Bronchial epithelial cell (primary cell): ENCODE measurements around the gene ELP4. TPM values are rescaled to one million over a fixed set of nuclear protein-coding genes. Genes with fewer than 3 reads are reported as not detected.

Experiments
- DNase-seq: peaks from one replicate; pipeline ENCODE4 v3.0.0-alpha.2; 2010; ENCODE audit warnings: low read depth
- FAIRE-seq: peaks from 2 replicates; lab custom pipeline; 2011; peaks lifted over from hg19 to GRCh38; lab: Jason Lieb, UNC
- H3K27me3 ChIP-seq: 2 replicates; pipeline ENCODE4 v1.5.1; 2011; ENCODE audit warnings: low read length; ENCODE audit not compliant: control insufficient read depth, insufficient read depth
- H3K36me3 ChIP-seq: 2 replicates; pipeline ENCODE4 v1.5.1; 2011; ENCODE audit warnings: low read length; ENCODE audit not compliant: control insufficient read depth, insufficient read depth
- H3K4me3 ChIP-seq: 2 replicates; pipeline ENCODE4 v1.5.1; 2011; ENCODE audit warnings: mild to moderate bottlenecking, low read depth, low read length, control low read depth
- total RNA-seq: library from RNA; depleted of rRNA; stranded (reverse); fragments of >200 nt; gene quantifications from 2 replicates; pipeline ENCODE4 v1.2.1, GENCODE V29; 2014
- TF ChIP-seq, protein P1 (sequence below): IDR thresholded peaks from 2 replicates; pipeline ENCODE4 v1.5.1; 2011; ENCODE audit warnings: mild to moderate bottlenecking, moderate library complexity, low read length, control low read depth, inconsistent platforms; ENCODE audit not compliant: insufficient read depth, severe bottlenecking

Gene ELP4
- total RNA-seq, 1 donor from 2014 or later: 11.1 TPM

DNA sequence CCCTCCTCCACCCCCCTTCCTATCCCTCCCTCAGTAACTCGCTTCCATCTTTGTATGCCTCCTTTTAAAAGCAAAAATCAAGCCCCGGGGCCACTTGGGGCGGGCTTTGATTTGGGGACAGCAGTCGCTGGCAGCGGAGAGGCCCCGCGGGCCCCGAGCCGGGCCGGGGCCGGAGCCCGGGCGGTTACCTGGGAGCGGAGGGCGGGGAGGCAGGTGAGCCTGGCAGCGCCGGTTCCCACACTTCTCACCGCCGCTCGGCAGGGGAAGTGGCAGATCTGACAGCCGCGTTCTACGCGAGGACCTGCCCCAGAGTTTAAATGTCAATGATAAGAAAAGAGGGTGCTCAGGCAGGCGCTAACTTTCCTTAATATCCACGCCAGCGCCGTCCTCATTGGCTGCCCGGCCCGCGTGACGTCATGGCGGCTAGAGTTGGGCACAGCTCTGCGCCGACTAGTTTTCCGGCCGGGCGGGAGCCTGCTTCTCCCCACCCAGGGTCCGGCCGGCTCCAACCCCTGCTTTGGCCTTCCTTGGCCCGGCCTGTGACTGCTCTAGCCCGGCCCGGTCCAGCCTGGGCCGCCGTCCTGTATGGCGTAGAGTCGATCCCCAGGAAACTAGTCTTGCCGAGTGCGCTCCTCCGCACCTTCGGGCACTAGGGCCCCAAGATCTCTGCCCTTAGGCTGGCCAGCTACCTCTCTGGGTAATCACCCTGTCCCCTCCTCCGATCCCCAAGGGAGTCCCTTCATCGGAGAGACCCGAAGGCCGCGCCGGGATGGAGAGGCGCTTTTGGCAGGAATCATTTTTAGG is 308.3 kb downstream of the ELP4 start:
- Histone ChIP-seq H3K27me3 (peaks cover 88% of the 10 kb centered on the region), H3K4me3 (peak overlapping the region; percentile 14), H3K36me3 (no peaks in the 10 kb centered on the region)
- DNase-seq (no peak), FAIRE-seq (no peak)
- TF ChIP-seq, protein P1, sequence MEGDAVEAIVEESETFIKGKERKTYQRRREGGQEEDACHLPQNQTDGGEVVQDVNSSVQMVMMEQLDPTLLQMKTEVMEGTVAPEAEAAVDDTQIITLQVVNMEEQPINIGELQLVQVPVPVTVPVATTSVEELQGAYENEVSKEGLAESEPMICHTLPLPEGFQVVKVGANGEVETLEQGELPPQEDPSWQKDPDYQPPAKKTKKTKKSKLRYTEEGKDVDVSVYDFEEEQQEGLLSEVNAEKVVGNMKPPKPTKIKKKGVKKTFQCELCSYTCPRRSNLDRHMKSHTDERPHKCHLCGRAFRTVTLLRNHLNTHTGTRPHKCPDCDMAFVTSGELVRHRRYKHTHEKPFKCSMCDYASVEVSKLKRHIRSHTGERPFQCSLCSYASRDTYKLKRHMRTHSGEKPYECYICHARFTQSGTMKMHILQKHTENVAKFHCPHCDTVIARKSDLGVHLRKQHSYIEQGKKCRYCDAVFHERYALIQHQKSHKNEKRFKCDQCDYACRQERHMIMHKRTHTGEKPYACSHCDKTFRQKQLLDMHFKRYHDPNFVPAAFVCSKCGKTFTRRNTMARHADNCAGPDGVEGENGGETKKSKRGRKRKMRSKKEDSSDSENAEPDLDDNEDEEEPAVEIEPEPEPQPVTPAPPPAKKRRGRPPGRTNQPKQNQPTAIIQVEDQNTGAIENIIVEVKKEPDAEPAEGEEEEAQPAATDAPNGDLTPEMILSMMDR: no peak

DNA sequence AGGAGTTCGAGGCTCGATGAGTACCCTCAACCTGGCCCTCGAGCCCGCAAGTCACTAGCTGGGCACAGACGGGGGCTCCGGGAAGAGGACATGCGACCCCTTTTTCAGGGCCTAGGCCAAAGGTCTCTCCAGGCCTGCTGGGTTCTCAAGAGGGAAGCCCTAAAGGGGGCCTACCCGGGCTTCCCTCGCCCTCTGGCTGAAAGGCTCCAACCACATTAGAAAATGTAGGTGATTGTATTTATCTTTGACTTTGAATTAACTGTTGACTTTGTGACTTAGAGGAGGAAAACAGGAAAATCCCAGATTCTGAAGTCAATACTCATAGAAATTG is 308.8 kb downstream of the ELP4 start:
- DNase-seq (no peak), FAIRE-seq (no peak)
- Histone ChIP-seq H3K27me3 (peaks cover 88% of the 10 kb centered on the region), H3K36me3 (no peaks in the 10 kb centered on the region), H3K4me3 (no peak overlapping the region)
- TF ChIP-seq, protein P1: no peak

DNA sequence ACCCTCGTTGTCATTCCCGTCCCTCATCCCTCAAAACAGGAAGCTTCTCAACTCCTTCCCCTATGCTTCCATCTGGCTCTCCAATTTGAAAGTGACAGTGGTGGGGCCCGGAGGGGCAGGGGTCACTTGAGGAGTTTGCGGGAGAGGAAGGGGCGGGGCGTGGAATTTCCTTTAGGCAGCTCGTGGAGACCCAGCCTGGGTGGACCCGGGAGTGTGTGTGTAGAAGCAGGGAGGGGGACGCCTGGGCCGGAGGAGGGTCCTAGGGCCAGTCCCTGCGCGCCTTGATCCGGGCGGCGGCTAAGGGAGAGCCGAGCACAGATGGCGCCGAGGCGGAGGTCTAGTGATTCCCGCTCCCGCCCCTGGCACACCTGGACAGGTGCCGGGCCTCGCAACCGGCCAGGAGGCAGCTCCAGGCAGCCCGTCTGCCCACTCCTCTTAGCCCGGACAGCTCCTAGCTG is 309.3 kb downstream of the ELP4 start:
- FAIRE-seq: no peak
- H3K4me3 ChIP-seq: no peak overlapping the region
- H3K27me3 ChIP-seq: peaks cover 88% of the 10 kb centered on the region
- no peak for DNase-seq
- TF ChIP-seq, protein P1: no peak
- no peaks in the 10 kb centered on the region for H3K36me3 ChIP-seq

DNA sequence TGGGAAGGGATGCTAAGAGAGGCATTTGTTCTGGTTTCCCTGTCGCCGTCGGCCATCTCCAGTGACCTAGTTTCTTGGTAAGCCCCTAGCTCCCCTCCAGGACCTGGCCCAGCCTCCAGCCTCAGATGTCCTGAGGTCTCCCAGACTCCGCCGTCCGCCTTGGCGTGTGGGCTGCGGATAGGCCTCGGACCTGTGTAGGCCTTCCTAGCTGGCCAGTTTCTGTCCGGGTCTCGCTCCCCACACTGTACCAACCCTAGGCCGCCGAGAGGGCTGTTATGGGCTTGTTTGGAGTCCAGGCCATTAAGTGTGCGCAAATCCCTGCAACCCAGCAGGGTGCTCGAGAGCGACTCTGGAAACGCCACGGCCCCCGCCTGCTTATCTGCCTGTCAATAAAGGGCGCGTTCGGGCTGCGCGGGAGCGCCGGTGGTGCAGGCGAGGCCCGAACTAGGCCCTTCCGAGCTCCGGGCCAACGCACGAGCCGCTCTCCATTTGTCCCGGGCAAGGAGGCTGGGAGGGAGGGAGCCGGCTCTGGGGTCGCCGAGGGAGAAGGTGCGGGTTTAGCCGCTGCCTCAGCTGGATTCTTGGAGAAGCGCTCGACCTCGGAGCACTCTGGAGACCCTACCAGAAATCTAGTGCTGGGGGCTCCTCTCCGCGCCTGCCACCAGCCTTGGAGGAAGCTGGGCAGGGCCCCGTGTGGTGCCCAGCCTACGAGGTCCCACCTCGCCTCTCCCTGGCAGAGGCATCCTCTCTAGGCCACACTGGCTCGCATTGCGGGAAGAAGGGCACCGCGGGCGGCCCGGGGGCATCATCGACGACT is 310.3 kb downstream of the ELP4 start:
- no peak overlapping the region for H3K4me3 ChIP-seq
- peaks cover 89% of the 10 kb centered on the region for H3K27me3 ChIP-seq
- H3K36me3 ChIP-seq: no peaks in the 10 kb centered on the region
- FAIRE-seq: no peak
- TF ChIP-seq, protein P1: no peak
- DNase-seq: no peak

DNA sequence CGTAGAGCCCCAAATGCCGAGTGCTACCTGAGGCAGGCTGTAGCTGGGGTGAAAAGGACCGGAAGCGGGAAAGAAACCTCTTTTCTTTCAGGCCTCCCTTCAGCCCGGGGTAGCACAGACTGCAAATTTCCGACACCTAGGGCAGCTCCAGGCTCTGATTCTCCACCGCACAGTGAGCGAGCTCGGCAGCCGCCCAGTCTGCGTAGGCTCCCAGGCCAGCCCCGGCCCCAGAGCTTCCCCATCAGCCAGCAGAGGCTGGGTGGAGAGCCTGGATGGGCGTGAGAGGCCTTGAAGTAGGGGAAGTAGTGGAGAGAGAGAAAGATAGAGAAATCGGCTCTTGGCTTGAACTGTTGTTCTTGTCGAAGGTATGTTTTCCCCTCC is 310.9 kb downstream of the ELP4 start:
- H3K4me3 ChIP-seq: no peak overlapping the region
- FAIRE-seq (no peak), DNase-seq (no peak)
- TF ChIP-seq, protein P1: no peak
- H3K27me3 ChIP-seq: peaks cover 90% of the 10 kb centered on the region
- H3K36me3 ChIP-seq: no peaks in the 10 kb centered on the region
